ENCODE results near the gene AKAP9.
"Not testable (repeated sequence)": the region's sequence is repeated elsewhere in the genome, so short reads cannot be mapped to it uniquely, and the experiment has no call there.

The AKAP9 gene

DNA sequence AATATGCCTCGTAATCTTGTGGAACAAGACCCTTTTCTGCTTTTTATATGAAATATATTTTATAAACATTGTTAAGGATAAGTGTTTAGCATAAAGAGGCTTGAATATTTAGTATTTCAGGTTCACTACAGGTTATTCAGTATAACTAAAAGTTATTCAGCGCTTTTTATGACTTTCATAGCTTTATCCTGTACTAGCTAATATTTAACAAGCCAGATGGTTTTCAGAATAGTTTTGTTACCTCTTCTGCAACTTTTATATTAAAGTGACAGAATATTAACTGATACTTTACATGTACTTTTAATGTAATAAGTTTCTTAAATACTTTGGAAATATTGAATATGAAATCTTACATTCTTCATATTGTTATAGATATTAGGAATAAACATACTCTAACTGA, 118.2 kb downstream of the AKAP9 start:
- no peak for DNase-seq (ENCODE audit: low read depth in 3 of 3)

DNA sequence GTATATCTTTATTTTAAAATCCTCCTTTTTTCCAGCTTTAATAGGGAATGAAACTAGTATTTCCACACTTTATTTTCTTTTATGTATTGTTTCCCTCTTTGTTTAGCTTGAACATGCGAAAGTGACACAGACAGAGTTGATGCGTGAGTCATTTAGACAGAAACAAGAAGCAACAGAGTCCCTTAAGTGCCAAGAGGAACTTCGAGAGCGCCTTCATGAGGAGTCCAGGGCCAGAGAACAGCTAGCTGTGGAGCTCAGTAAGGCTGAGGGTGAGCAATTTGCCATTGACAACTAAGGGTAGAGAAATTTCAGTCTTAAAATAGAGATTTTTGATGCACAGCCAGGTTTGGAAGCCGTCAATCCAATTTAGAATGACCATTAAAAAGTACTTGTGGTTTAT, 120.5 kb downstream of the AKAP9 start:
- no peak for DNase-seq (ENCODE audit: low read depth in 3 of 3)

DNA sequence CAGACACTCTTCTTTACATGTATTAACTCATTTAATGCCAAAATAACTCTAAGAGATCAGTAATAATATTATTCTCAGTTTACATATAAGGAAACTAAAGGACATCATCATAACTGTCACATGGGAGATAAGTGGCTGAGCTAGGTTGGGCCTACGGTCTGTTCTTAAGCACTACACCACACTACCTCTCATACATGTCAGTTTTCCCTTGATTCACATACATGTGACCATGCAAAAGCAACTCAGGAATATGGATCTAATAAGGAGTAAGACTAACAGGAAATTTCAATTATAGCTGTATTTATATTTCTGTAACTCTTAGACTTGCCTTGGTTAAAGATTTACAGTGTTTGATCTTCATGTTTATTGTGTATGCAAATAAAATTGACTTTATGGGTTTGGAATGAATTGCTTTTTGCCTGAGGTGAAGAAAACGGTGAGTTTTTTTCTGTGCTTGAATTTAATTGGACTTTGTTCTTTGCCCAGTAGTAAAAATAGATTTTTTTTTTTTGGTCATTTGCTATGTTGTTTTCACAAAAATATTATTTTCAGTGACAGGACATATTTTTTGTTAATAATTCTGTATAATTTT, 123.9 kb downstream of the AKAP9 start:
- no peak for DNase-seq (ENCODE audit: low read depth in 3 of 3)

DNA sequence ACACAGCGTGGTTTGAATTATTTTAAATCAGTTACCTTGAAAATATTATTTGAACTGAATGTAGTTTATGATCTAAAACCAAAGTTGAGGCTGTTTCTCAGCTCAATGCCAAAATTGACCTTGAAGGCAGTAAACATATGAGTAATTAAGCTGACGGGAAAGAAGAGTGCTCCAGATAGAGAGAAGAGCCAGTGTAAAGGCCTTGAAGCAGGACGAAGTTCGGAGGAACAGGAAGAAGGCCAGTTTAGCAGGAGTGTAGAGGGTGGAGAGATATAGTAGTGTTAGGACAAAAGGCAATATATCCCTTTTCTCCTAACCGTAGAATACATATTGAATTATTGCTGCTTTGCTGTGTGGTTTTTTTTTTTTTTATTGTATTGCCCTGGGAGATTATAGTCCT, 130.4 kb downstream of the AKAP9 start:
- no peak for DNase-seq (ENCODE audit: low read depth in 3 of 3)

DNA sequence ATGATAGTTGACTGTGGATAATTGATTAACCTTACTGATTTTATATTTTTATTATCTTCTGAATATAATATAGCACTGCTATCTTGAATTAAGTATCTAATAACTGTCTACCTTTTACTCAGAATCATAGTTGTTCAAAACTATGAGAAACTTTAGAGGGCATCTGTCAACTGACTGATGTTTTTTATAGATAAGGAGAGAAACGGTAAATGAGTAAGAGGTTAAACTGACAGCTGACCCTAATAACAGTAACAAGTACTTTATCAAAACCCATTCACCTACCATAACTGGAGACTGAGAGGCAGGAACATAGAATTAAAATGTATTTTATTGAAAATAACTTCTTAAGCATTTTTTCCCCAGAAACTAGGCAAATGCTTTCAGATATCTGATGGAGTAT, 131.5 kb downstream of the AKAP9 start:
- no peak for DNase-seq (ENCODE audit: low read depth in 3 of 3)

DNA sequence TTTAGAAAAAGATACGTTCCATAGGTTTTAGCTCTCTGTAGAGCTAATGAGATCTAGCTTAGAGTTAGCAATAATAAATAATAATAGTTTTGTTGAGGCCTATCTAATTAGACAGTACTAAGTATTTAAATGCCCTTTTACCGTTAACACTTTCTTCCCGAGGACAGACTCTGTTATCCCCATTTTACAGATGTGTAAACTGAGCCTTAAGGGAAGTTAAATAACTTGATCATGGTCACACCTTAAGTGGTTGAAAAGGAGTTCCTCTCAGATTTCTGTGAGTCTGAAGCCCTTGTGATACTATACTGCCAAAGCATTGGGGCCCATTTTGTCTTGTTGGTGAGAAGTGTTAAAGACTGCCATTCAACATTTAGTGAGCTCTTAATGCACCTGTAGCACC, 132.0 kb downstream of the AKAP9 start:
- DNase-seq (ENCODE audit: low read depth in 3 of 3) = no peak

DNA sequence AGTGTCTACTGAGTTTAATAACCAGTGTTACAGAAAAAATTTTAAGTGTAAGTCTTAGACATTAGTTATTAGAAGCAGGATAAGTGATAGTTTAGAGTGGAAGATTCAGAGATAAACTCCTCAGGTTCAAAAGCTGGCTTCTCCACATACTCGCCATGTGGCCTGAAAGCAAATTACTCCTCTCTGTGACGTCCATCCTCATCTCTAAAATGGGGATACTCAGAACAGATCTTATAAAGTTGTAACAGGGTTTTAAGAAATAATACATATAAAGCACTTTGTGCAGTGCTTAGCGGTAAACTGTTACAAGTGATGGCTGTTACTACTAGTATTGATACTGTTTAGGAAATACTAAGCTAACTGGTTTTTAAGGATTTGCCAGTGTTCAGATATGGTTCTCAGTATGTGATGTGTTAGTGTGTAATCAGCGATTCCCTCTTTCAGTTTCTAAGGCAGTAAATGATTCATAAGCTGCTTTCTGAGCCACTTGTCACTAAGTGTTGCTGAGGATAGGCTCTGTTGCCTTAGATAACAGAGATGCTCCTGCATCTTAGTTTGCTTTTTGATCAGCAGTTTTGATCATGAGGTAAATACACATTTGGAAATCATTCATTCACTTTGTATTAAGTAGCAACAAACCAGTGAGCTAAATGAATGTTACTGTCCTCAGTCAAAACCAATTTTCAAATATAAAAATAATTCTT, 134.9 kb downstream of the AKAP9 start:
- no peak for DNase-seq (ENCODE audit: low read depth in 3 of 3)

DNA sequence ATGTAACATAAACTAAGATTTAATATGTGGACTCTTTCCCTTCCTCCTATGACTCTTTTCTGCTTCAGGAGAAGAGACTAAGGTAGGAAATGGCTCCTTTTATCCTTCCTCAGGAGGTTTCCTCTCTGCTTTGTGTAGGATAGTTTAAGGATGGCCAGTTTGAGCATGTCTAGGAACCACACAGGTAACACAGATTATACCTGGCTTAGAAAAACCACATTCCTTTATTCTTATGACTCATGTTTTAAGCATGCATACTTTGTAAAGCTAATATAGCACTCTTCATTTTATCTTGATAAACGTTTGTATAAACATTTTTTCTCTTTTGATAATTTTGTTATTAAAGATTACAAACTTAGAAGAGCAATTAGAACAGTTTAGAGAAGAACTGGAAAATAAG, 135.8 kb downstream of the AKAP9 start:
- no peak for DNase-seq (ENCODE audit: low read depth in 3 of 3)

DNA sequence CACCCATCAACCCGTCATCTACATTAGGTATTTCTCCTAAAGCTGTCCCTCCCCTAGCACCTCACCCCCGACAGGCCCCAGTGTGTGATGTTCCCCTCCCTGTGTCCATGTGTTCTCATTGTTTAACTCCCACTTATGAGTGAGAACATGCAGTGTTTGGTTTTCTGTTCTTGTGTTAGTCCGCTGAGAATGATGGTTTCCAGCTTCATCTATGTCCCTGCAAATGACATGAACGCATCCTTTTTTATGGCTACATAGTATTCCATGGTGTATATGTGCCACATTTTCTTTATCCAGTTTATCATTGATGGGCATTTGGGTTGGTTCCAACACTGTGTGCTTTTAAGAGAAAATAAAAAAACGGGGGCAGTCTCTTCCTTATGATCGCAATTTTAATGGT, 143.3 kb downstream of the AKAP9 start:
- not testable (repeated sequence) for DNase-seq (ENCODE audit: low read depth in 3 of 3)

DNA sequence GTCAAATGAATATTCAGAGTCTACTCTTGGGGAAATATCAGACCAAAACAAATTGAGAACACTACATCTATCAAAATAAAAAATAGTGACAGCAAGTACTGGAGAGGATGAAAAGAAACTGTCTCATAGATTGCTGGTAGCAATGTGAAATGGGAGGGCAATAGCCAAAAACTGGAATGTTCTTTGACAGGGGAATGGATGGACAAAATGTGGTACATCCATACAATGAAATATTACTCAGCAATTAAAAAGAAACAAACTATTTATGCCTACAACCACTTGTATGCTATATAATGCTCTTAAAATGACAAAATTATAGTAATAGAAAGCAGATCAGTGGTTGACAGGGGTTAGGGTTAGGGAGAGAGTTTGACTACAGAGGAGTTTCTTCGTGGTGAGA, 147.6 kb downstream of the AKAP9 start:
- DNase-seq (ENCODE audit: low read depth in 3 of 3) = no peak

DNA sequence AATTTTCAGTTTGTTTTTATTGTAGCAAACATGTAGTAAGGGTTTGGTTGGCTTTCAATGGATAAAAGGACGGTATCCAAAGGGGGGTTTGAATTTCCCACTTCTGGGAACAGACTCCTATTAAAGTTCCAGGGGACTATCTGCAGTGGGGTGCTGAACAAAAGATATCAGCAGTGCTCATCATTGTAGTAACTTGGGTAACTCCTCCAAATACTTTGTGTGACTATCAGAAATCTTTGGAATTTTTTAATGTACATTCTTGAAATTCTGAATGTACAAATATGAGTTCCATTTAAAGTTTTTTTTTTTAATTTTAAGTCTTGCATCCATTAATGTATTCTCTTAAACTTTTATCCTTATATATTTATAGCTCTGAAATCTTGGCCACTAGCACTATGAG, 151.5 kb downstream of the AKAP9 start:
- DNase-seq (ENCODE audit: low read depth in 3 of 3) = no peak

DNA sequence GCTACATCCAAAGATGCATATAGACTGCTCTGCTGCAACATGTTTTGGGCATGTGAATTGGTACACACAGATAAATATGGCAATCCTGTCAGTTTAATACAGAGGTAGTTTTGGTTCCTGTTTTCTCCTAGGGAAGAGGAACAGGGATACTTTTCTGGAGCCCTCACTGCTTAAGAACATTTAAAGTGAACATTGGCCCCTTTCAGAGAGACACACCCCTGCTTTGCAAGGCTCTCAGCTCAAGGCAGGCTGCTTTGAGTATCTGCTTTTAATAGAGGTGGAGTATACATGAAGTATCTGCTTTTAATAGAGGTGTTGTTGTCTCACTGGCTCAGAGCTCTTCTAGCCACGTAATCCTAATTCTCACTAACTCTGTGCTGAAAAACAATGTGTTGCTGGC, 154.7 kb downstream of the AKAP9 start:
- no peak for DNase-seq (ENCODE audit: low read depth in 3 of 3)

DNA sequence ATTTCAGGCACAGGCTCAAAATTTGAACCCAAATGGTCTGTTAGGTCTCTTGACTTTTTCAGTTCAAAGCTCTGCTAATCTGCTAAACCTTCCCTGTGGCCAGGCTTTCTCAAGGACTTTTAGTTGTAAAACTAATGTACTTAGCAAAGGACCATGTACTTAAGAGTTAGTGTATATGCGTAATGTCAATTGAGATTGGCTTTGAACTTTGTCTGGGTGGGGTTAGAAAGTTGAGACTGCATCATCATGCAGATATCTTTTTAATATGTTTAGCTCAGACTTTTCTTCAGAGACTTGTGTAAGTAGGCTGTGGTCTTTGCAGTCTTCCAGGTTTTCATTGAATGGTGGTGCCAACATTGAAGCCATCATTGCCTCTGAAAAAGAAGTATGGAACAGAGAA, 159.9 kb downstream of the AKAP9 start:
- no peak for DNase-seq (ENCODE audit: low read depth in 3 of 3)

DNA sequence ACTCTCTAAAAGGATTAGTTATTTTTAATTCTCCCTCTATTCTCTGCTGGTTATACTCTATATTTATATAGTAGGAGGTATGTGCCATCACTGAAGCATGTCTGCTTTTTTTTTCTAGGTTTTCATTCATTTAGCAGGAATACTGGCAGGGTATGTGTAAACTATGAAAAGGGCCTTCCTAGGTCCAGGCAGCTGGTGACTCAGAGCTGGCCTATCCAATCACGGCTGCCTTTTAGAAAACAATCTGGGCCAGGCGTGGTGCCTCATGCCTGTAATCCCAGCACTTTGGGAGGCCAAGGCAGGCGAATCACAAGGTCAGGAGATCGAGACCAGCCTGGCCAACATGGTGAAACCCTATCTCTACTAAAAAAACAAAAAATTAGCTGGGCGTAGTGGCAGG, 162.2 kb downstream of the AKAP9 start:
- DNase-seq (ENCODE audit: low read depth in 3 of 3) = not testable (repeated sequence)

DNA sequence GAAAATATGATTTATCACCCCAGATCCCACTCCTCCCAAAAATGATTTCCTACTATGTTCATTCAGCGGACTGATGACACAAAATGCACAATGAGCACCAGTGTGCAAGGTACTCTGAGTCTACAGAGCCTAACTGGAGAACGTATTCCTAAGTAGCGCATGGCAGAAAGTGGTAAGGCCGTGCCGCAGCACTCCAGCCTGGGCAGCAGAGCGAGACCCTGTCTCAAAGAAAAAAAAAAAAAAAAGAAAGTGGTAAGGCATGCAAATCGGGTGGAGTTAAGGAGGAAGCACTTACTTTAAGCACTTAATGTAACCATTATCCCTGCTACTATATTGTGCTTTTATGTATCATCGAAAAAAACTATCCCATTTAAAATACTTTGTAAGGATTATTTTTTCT, 168.2 kb downstream of the AKAP9 start:
- no peak for DNase-seq (ENCODE audit: low read depth in 3 of 3)

DNA sequence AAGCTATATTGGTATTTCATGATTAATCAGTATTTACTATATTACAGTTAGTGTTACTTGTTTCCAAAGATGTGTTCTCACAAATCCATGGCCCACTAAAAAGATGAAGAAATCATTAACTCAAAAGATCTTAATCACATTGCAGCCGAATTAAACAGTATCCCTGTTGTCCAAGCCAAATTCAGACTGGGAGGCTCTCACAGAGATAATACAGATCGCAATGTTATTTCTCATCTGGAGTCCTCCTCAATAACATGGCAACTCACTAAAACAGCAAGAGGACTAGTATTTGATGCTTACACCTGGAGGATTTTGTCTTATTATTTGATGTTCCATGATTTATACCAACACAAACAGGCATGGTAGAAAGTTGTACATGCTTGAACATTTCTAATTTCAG, 170.2 kb downstream of the AKAP9 start:
- DNase-seq (ENCODE audit: low read depth in 3 of 3) = no peak

DNA sequence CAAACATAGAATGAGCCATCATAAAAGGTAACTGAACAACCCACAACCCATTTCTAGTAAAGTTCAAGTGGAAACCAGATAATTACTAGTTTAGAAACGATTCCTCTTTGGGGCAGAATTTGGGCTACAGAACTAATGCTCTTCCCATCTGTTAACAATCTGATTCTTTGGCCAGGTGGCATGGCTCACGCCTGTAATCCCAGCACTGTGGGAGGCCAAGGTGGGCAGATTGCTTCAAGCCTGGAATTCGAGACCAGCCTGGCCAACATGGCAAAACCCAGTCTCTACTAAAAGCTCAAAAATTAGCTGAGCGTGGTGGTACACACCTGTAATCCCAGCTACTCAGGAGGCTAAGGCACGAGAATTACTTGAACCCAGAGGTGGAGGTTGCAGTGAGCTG, 175.2 kb downstream of the AKAP9 start:
- DNase-seq (ENCODE audit: low read depth in 3 of 3) = no peak

DNA sequence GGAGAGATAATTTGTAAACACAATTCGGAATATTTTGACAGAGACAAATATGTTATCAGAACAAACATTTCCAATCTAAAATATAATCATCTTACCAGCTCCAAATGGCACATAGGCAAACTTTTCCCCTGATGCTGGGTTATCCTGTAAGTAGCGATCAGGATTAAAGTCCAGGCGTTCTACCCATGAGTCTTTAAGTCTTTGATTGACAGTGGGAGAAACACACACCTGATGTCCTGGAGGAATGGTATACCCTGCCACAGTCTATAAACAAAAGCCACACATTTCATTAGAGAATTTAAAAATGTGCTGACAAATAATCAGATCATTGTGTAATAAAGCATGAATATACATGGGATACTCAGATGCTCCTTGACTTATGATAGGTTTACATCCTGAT, 176.3 kb downstream of the AKAP9 start:
- DNase-seq (ENCODE audit: low read depth in 3 of 3) = no peak

DNA sequence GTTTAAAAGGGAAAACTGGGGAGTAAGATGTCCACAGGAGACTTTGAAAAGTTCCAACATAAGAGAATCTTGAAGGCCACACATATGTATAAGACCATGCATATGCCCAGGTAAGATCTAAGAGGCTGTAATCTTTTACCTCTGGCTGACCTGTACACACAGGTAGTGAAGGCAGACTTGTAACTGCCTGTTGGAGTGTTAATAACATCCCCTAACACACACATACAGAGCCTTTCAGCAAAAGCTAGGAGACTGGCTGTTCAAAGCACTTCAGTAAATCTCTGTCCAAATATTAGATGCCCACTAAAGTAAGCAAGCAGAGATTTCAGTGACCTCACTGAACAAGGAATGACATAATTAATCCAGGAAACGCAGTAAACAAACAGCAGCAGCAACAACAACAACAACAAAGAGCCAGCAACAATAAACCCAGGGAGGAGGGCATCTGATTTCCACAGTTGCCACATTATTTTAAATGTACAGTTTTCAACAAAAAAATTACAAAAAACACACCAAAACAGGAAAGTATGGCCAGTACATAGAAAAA, 178.6 kb downstream of the AKAP9 start:
- no peak for DNase-seq (ENCODE audit: low read depth in 3 of 3)

DNA sequence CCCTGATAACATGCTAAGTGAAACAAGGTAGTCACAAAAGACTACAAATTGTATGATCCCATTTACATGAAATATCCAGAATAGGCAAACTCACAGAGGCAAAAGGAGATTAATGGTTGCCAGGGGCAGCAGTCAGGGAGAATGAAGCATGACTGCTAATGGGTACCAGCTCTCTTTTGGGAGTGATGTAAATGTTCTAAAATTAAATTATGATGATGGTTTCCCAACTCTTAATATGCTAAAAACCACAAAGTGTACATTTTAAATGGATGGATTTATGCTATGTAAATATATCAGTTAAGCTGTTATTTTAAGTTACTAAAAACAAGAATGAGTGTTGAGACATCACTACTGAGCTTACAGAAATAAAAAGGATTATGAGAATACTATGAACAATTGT, 181.0 kb downstream of the AKAP9 start:
- no peak for DNase-seq (ENCODE audit: low read depth in 3 of 3)

DNA sequence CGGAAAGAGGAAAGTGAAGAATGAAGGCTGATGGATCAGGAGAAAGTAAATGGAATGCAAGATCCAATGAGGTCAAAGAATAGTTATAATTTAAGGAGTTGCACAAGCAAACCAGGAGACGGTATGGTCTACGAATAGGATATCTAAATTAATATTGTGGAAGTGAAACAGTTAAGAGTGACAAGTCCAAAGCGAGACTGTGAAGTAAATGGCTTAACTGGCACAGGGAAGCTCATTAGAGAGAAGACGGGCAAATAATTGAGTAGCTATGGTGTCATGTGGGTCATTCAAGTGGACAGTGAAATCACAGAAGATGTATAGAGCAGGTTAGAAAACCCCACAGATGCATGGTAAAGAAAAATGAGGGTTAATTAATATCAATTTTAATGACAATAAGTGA, 190.4 kb downstream of the AKAP9 start:
- no peak for DNase-seq (ENCODE audit: low read depth in 3 of 3)

DNA sequence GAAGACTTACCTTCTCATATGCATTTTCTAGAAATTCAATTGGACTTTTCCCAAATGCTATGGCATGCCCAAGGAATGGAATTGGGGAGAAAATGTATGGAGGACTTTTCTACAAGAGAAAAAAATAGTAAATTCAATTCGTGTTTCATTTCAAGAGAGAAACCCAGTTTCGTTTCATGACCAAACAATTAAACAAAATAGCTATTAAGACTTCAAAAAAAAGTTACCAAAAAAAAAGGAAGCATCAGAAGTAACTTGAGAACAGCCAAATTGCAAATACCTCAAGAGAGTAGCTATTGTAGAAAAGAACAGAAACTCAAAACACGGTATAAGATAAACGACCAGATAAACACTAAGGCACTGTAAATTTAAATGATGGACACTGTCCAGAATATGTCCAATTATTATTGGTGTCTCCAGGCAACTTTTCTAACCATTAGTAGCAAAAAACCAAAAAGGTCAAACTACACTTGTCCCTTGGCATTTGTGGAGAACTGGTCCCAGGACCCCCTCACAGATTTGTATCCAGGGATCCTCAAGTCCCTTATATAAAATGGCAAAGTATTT, 191.2 kb downstream of the AKAP9 start:
- no peak for DNase-seq (ENCODE audit: low read depth in 3 of 3)

DNA sequence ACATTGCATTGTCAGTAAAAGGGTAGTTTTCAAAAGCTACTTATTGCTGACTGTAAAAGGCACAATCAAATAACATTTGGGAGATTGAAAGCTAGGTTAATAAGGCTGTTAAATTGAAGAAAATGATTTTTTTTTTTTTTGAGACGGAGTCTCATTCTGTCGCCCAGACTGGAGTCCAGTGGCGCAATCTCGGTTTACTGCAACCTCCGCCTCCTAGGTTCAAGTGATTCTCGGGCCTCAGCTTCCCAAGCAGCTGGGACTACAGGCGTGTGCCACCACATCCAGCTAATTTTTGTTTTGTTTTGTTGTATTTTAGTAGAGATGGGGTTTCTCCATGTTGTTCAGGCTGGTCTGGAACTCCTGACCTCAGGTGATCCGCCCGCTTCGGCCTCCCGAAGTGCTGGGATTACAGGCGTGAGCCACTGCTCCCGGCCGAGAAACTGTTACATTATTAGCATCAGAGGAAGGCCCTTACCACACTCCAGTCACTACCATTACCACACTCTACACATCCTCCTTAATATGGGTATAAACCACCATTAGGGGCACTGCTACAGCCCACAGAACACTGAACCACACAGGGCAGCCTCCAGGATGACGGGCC, 192.6 kb downstream of the AKAP9 start:
- no peak for DNase-seq (ENCODE audit: low read depth in 3 of 3)

Data from stimulated activated CD4-positive, alpha-beta T cell treated with anti-CD3 and anti-CD28 coated beads, TNF-alpha, amount 100 ng/mL, for 48 hours (primary cell).